Femur (tissue), 1 donor: ENCODE measurements around the gene GPR143.
"Not testable (repeated sequence)": the region's sequence is repeated elsewhere in the genome, so short reads cannot be mapped to it uniquely, and the experiment has no call there.

Experiments used
- DNase-seq: peaks from one replicate; pipeline ENCODE4 v3.0.0-alpha.2; 2017

GPR143 gene

GRCh38 chrX:9765737-9766097, at the start of gene GPR143:
GPR143 (minus strand) TSS chrX:9765847; CDS start chrX:9765817, 30 bp downstream.
- DNase-seq = no peak

DNA sequence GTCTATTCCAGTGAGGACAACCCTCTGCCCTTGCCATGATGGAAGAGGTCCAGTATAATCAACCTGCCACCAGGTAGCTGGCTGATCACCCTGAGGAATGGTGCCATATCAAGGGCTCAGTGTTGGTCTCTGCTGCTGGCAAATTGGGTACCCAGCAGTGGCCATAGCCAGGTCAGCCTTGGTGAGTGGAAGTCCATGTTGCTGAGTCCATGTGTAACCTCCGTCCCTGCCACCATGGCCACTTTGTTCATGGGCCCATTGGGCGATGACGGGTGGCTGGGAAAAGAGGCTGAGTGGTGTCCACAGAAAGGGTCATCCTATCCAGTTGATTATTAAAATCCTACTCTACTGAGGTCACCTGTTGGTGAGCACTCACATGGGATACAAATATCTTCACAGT, 45.4 kb upstream of the GPR143 start:
- not testable (repeated sequence) for DNase-seq

DNA sequence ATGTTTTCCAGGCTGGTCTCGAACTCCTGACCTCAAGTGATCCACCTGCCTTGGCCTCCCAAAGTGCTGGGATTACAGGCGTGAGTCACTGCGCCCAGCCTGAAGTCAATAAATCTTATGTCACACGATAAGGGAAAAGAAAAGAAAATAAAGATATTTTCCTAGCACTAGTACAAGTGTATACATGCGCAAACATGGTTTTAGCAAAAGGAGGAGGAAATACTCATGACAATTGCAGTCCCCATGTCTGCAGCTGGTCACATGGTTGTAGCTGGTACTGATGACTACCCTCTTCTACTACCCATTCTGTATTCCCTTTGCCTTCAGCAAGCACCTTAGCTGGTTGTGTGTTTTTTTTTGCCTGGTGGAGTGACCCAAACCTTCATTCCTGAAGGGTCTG, 44.2 kb upstream of the GPR143 start:
- not testable (repeated sequence) for DNase-seq

GRCh38 chrX:9807355-9808182, 41.9 kb upstream of the GPR143 start:
- DNase-seq = no peak

DNA sequence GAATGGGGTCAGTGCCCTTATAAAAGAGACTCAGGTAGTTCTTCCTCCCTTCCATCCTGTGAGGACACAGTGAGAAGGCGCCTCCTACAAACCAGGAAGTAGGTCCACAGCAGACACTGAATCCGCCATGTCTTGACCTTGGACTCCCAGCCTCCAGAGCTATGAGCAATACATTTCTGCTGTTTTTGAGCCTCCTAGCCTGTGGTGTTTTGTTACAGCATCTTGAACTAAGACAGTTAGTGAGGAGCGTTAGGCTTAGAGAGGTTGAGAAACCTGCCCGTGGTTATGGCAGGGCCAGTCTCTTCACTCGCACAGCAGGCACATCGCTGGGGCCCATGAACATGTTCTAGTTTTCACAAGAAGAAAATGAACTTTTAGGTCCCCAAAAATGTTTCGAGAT, 40.3 kb upstream of the GPR143 start:
- no peak for DNase-seq

DNA sequence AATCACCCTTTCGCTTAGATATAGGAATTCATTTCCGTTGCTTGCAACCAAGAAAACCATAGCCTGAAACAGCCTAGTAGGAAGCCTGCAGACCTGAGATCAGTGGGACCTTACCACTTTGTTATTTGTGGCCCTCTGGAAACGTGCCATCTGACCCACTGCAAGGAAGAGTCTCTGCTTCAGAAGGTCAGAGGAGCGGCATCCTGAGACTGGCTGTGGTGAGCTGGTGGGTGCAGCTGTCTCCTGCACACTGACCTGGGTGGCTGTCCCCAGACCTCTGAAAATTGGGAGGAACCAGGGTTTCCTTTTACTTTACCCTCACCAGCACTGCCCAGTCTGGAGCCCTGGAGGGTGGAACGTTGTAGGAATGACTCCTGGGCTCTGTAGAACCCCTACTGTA, 38.8 kb upstream of the GPR143 start:
- no peak for DNase-seq

DNA sequence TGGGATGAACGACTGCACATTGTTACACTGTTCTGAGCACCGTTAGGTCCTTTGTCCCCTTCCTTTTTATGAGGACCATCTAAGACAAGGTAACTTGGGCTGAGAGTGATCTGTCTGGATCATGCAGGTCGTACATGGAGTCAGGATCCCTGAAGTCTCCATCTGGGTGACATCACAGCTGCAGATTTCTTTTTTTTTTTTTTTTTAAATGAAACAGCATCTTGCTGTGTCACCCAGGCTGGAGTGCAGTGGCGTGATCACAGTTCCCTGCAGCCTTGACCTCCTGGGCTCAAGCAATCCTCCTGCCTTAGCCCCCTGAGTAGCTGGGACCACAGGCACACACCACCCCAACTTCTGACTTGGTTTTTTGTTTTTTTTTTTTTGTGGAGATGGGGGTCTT, 37.1 kb upstream of the GPR143 start:
- no peak for DNase-seq

GRCh38 chrX:9797384-9798360, 32.0 kb upstream of the GPR143 start:
- DNase-seq = no peak

DNA sequence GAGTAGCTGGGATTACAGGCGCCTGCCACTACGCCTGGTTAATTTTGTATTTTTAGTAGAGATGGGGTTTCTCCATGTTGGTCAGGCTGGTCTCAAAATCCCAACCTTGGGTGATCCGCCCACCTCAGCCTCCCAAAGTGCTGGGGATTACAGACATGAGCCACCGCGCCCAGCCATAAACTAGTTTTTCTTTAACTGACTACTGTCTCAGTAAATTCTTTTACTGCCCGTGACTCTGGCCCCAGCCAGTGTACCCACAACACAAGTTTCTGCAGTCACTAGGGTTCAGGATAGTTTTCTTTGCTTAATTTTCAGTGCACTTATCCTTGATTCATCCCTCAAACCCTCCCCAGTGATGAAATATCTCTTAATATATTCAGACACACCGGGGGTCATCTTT, 28.8 kb upstream of the GPR143 start:
- no peak for DNase-seq

DNA sequence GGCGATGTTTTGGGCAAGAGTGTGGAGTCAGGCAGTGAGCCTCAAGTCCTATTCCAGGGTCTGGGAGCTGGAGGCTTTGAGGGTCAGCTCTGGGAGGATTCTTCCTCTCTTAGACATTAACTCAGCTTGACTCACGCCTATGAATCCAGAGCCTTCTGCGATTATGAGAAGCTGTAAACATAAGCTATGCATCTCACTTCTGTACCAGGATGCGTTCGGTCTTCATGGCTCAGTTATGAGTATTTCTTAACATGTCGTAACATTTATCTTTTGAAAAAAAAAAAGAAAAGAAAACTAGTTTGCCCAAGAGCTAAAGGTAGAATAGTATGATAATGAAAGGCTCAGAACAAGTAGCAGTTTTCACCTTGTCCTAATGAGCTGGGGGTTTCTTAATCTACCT, 25.2 kb upstream of the GPR143 start:
- DNase-seq = no peak

GRCh38 chrX:9789555-9789954, 23.9 kb upstream of the GPR143 start:
- no peak for DNase-seq

DNA sequence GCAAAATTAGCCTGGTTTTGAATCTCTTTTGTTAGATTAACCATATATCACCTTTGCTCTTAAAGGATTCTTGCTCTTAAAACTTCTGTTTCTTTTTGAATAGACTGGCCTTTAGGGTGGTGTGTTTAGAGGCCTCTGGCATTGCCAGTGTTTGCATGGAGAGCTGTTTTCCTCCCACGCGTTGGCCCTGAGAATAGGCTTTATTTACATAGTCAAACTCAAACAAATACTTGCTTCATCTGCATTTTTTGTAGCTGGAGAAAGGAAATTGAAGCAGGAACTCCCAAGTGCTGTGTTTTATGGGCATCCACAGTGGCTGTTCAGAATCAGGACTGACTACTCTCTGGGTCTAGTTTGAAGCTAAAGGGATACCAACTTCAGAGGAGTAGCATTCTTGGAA, 23.3 kb upstream of the GPR143 start:
- no peak for DNase-seq

DNA sequence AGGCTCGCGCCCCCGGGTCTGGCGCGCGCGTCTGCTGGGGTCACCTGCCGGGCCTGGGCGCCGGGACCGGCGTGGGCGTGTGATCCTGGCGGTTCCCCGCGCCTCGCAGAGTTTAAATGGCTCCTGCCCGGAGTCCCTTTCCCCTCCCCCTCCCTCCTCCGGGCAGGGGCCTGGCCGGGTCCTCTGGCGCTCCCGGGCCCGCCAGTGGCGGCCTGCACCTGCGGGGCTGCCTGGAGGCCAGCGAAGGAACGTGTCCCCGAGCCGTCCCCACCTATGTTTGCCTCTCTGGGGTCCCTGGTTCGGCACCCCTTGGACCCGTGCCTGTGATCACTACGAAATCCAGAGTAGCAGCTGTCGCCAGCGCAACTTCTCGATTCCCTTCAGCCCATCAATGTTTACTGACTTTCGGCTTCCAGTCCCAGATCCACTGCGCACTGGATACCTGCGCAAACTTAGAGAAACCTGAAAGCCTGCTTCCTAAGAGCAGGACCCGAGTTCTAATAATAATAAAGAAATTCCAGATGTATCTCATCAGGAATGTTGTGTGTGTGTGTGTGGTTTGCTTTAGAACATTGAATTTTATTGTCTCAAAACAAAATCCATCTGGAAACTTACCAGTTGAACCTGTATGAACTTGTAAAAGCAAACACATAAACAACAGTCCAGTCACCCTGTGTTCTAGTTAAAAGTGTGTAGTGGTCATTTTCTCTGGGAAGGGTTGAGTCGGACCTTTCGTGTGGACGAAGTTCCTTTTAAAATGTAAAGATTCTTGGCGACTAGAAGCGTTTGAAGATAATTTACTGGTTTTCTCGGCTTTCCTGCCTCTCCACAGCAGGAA, 21.4 kb upstream of the GPR143 start:
- no peak for DNase-seq

DNA sequence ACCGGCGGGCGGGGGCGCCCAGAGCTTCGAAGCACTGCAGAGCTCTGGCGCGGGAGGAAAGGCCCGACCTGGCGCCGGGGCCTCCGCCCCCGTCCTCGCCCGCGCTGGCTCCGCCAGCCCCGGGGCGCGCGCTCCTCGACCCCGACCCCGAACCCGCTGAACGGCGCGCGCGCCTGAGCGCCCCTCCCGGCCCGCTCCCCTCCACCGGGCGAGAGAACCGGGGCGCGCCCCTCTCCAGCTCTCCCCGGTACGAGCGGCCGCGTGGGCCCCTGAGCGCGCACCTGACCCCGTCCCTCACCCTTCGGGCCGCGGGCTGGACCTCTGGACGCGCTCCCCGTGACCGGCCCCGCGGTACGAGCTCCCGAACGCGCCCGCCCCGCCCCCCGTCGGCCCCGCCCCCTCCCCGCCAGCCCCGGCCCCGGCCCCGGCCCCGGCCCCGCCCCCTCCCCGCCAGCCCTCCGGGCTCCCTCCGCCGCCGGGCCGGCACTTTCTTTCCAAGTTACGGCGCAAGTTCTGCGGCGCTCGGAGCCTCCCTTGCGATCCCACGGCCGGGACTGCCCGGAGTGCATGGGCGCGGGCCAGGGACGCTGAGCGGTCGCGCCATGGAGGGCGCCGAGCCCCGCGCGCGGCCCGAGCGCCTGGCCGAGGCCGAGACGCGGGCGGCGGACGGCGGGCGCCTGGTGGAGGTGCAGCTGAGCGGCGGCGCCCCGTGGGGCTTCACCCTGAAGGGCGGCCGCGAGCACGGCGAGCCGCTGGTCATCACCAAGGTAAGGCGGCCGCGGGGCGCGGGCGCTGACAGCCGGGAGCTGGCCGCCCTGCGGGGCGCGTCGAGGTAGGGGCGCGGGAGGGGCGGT, 20.5 kb upstream of the GPR143 start, which contains the start of gene SHROOM2:
Gene SHROOM2 (plus strand): TSS at position 486 of the 854 bp plus-strand sequence. CDS start 117 bp downstream, at position 603.
- DNase-seq = peak; percentile 38

DNA sequence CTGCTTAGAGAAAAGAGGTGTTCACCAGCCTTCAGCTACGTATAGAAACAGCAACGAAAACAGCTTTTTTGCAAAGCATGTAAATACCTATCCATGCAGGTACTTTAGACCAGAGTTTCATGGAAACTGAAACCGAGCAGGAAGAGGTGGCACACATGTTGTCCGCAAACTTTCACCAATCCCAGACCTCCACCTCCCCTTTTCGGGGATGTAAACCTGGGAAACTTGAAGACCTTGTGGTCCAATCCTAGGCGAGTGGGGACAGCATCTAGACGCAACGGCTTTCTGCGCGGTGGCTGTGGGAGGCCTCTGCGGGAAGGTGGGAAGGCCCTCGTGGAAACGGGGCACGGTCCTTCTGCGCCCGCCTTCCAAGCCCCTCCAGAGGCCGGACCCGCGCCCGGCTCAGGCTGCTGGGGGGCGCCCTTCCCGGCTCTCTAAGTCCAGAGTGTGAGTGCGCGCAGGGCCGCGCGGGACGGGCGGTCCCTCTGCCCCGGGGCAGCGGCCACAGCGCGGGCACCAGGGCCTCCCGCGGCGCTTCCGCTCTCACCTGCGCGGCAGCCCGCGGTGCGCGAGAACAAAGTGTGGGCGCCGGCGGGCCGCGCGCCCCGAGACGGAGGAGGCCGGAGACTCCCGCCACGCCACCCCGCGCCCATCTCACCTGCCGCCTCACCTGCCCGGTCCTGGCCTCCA, 19.8 kb upstream of the GPR143 start:
- DNase-seq = no peak

DNA sequence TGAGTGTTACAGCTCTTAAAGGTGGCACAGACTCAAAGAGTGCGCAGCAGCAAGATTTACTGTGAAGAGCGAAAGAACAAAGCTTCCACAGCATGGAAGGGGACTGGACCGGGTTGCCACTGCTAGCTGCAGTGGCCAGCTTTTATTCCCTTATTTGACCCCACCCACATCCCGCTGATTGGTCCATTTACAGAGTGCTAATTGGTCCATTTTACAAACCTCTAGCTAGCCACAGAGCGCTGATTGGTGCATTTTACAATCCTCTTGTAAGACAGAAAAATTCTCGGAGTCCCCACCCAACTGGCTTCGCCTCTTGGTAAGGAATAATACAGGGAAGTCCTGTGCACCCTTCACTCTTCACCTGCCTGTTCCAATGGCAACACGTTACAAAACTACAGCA, 18.7 kb upstream of the GPR143 start:
- no peak for DNase-seq

DNA sequence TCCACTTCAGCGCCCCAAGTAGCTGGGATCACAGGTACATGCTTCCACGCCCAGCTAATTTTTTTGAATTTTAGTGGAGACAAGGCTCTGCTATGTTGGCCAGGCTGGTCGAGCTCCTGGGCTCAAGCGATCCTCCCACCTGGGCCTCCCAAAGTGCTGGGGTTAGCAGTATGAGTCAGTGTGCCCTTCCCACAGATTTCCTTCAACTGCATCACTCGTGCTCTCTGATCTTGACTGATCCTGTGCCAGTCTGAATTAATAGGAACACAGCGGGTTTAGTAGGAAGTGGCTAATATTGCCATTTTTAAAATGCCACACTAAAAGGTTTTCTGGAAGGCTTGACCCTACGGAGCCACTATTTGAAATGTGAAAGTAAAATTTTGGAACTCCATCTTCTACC, 16.3 kb upstream of the GPR143 start:
- no peak for DNase-seq

DNA sequence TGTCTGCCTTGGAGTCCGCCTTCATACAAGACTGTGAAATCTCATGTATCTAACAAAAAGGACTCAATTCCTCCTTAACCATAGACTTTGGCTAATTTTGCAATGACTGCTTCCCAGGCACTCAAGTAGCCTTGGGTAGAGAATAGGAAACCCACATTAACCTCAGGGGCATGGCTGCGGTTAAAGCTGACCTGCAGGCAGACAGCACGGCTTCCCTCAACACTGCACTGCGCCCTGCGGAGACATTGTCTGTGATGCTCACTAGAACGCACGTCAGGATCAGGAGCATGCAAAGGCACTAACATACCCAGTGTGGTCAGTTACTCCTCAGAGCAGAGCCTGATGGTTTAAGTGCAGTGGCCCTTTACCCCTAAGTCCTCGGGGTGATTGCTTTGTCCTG, 10.3 kb upstream of the GPR143 start:
- no peak for DNase-seq

- no peak for DNase-seq
Measured at GRCh38 chrX:9772943-9773342, 7.3 kb upstream of the GPR143 start.

DNA sequence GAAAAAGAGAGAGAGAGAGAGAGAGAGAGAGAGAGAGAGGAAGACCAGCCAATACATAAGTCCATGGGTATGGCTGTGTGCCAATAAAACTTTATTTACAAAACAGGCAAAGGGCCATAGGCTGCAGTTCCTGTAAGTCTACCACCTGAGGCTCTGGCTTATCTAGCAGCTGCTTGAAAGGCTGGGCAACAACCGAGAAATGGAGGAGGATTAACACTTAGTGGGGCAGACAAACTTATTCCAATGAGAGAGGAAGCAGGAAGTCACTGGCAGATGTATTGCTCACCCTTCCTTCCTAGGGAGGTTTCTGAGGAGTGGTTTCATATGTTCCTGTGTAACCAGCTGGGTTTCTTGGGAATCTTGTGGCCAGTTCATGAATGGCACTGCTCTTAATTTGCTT, 4.7 kb upstream of the GPR143 start:
- DNase-seq = no peak

DNA sequence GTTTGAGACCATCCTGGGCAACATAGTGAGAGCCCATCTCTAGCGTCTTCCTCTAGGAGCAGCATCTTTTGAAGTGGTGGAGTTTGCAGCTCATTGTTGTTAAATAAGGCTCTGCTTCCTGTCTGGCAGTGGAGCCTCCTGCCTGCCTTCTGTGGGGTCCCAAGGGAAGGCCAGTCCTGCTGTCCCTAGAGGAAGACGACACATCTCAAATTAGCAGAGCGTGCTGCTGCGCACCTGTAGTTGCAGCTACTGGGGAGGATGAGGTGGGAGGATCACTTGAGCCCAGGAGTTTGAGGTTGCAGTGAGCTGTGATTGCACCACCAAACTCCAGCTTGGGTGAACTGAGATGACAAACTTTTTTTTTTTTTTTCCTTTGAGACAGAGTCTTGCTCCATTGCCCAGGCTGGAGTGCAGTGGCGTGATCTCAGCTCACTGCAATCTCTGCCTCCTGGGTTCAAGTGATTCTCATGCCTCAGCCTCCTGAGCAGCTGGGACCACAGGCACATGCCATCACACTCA, 2.7 kb upstream of the GPR143 start:
- DNase-seq = not testable (repeated sequence)
